Measurements from ENCODE around the gene QRICH2. TPM values are rescaled to one million over a fixed set of nuclear protein-coding genes. Genes with fewer than 3 reads are reported as not detected.
"Not testable (repeated sequence)": the region's sequence is repeated elsewhere in the genome, so short reads cannot be mapped to it uniquely, and the experiment has no call there.

Gene QRICH2
- total RNA-seq, 4 donors from 2014 or later = 2.3 to 3.1 (median 2.7) TPM

DNA sequence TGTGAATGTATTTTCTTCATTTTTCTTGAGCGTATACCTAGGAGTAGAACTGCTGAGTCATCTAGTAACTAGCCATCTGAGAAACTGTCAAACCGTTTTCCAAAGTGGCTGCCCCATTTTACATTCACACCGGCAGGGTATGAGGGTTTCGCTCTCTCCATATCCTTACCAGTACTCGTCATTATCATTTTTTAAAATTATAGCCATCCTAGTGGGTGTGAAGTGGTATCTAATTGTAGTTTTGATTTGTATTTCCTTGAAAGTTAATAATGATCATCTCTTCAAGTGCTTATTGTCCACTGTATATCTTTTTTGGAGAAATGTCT lies 73.8 kb downstream of the QRICH2 start:
- WGBS = 85% methylated on average over 5 of the region's 5 CpGs
- Histone ChIP-seq H3K9me3 (no peaks in the 10 kb centered on the region), H3K36me3 (no peaks in the 10 kb centered on the region), H3K4me1 (peaks cover 3% of the 10 kb centered on the region), H3K27ac (no peak overlapping the region), H3K4me3 (no peak overlapping the region), H3K27me3 (peaks cover 5% of the 10 kb centered on the region)
- no peak for DNase-seq (ENCODE audit: low spot score in 2 of 2)
- no peak for TF ChIP-seq POLR2AphosphoS5 (IDR thresholded peaks at IDR 0.05)
- no peak for TF ChIP-seq EP300 (IDR thresholded peaks at IDR 0.05)
- TF ChIP-seq, protein P1, sequence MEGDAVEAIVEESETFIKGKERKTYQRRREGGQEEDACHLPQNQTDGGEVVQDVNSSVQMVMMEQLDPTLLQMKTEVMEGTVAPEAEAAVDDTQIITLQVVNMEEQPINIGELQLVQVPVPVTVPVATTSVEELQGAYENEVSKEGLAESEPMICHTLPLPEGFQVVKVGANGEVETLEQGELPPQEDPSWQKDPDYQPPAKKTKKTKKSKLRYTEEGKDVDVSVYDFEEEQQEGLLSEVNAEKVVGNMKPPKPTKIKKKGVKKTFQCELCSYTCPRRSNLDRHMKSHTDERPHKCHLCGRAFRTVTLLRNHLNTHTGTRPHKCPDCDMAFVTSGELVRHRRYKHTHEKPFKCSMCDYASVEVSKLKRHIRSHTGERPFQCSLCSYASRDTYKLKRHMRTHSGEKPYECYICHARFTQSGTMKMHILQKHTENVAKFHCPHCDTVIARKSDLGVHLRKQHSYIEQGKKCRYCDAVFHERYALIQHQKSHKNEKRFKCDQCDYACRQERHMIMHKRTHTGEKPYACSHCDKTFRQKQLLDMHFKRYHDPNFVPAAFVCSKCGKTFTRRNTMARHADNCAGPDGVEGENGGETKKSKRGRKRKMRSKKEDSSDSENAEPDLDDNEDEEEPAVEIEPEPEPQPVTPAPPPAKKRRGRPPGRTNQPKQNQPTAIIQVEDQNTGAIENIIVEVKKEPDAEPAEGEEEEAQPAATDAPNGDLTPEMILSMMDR (IDR thresholded peaks at IDR 0.05) = no peak
- no peak for TF ChIP-seq POLR2A (IDR thresholded peaks at IDR 0.05)

DNA sequence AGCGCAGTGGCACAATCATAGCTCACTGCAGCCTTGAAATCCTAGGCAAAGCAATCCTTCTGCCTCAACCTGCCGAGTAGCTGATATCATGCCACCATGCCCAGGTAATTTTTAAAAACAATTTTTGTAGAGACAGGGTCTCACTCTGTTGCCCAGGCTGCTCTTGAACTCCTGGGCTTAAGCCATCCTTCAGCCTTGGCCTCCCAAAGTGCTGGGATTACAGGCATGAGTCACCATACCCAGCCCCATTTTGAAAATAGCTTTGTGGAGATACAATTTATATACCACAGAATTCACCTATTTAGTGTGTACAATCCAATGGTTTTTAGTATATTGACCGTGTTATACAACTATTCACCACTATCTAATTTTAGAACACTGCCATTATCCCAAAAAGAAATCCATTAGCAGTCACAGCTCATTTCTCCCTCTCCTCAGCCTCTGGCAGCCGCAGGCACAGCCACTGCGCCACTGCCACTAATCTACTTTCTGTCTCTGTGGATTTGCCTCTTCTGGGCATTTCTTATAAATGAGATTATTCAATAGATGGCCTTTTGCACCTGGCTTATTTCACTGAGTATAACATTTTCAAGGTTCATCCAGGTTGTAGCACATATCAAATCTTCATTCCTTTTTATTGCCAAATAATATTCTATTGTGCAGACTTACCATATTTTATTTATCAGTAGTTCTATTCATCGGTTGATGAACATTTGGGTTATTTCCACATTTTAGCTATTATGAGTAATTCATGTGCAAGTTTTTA lies 74.3 kb downstream of the QRICH2 start:
- 93% methylated on average over 6 of the region's 6 CpGs for WGBS
- no peak for DNase-seq (ENCODE audit: low spot score in 2 of 2)
- no peaks in the 10 kb centered on the region for H3K36me3 ChIP-seq
- peaks cover under 1% of the 10 kb centered on the region for H3K27me3 ChIP-seq
- no peak overlapping the region for H3K27ac ChIP-seq
- H3K9me3 ChIP-seq = no peaks in the 10 kb centered on the region
- H3K4me1 ChIP-seq = no peaks in the 10 kb centered on the region
- TF ChIP-seq POLR2AphosphoS5 (IDR thresholded peaks at IDR 0.05) (no peak), EP300 (IDR thresholded peaks at IDR 0.05) (no peak), POLR2A (IDR thresholded peaks at IDR 0.05) (no peak)
- TF ChIP-seq, protein P1 (IDR thresholded peaks at IDR 0.05) = no peak
- no peak overlapping the region for H3K4me3 ChIP-seq

DNA sequence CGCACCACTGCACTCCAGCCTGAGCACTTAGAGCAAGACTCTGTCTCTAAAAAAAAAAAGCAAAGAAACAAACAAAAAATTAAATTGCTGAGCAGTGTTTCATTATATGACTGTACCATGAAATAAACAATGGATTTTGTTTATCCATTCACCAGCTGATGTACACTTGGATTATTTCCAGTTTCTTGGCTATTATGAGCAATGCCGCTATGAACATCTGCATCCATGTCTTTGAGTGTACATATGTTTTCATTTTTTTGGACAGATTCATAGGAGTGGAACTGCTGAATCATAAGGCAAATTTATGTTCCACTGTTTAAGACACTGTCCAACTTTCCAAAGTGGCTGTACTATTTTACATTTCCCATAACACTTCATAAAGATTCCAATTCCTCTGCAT lies 75.7 kb downstream of the QRICH2 start:
- Histone ChIP-seq H3K9me3 (no peaks in the 10 kb centered on the region), H3K4me3 (no peak overlapping the region), H3K36me3 (no peaks in the 10 kb centered on the region), H3K27ac (no peak overlapping the region), H3K27me3 (no peaks in the 10 kb centered on the region), H3K4me1 (no peaks in the 10 kb centered on the region)
- WGBS = 61% methylated on average over 2 of the region's 2 CpGs
- TF ChIP-seq, protein P1 (IDR thresholded peaks at IDR 0.05) = no peak
- TF ChIP-seq POLR2A (IDR thresholded peaks at IDR 0.05) = no peak
- TF ChIP-seq EP300 (IDR thresholded peaks at IDR 0.05) = no peak
- no peak for TF ChIP-seq POLR2AphosphoS5 (IDR thresholded peaks at IDR 0.05)
- DNase-seq (ENCODE audit: low spot score in 2 of 2) = no peak

GRCh38 chr17:76226749-76227148 lies 81.3 kb downstream of the QRICH2 start:
- H3K4me1 ChIP-seq; H3K4me3 ChIP-seq; DNase-seq (ENCODE audit: low spot score in 2 of 2); H3K9me3 ChIP-seq; H3K36me3 ChIP-seq; H3K27me3 ChIP-seq; H3K27ac ChIP-seq: not testable (repeated sequence)
- 91% methylated on average over 15 of the region's 19 CpGs for WGBS

- H3K27ac ChIP-seq; H3K27me3 ChIP-seq; DNase-seq (ENCODE audit: low spot score in 2 of 2); H3K4me1 ChIP-seq; H3K9me3 ChIP-seq; H3K36me3 ChIP-seq; H3K4me3 ChIP-seq: not testable (repeated sequence)
- 73% methylated on average over 7 of the region's 7 CpGs for WGBS
These were observed 82.5 kb downstream of the QRICH2 start for GRCh38 chr17:76225373-76226086.

Other genes with a start within 250 kb of the QRICH2 start
- gene SRP68, start 235.8 kb downstream of the QRICH2 start, total RNA-seq = 10 to 100 TPM; 57.5 to 90.2 (median 64.2) TPM
- 1 to 10 TPM in 1 of 4 donors, not detected in 3; 1.2 TPM for gene GALR2, start 233.5 kb downstream of the QRICH2 start, total RNA-seq
- not detected for gene ZACN, start 229.1 kb downstream of the QRICH2 start, total RNA-seq
- gene EXOC7, start 204.5 kb downstream of the QRICH2 start, total RNA-seq = 100 to 1,000 TPM in 1 of 4 donors, 10 to 100 TPM in 3; 67.4 to 108 (median 78.6) TPM
- gene FOXJ1, start 167.0 kb downstream of the QRICH2 start, total RNA-seq = 1 to 10 TPM; 2.1 to 3.6 (median 2.9) TPM
- 1 to 10 TPM in 3 of 4 donors, under 1 TPM in 1; 0.85 to 3.4 (median 1.3) TPM for gene RNF157, start 67.8 kb downstream of the QRICH2 start, total RNA-seq
- gene UBALD2, start 42.9 kb downstream of the QRICH2 start, total RNA-seq = 10 to 100 TPM; 24.8 to 42.7 (median 35.6) TPM
- 10 to 100 TPM; 47.3 to 83.9 (median 63.8) TPM for gene PRPSAP1, start 45.6 kb upstream of the QRICH2 start, total RNA-seq
- 10 to 100 TPM; 10.5 to 17.9 (median 12.5) TPM for gene SPHK1, start 76.3 kb upstream of the QRICH2 start, total RNA-seq
- gene UBE2O, start 144.9 kb upstream of the QRICH2 start, total RNA-seq = 10 to 100 TPM; 31.3 to 42.0 (median 37.7) TPM
- not detected for gene AANAT, start 159.3 kb upstream of the QRICH2 start, total RNA-seq
- gene RHBDF2, start 193.1 kb upstream of the QRICH2 start, total RNA-seq = 10 to 100 TPM; 45.9 to 82.6 (median 52.6) TPM
- gene CYGB, start 229.4 kb upstream of the QRICH2 start, total RNA-seq = 10 to 100 TPM in 2 of 4 donors, 1 to 10 TPM in 2; 2.8 to 18.2 (median 10.4) TPM
- 1 to 10 TPM in 3 of 4 donors, not detected in 1; 1.3 to 2.8 (median 2.2) TPM for gene PRCD, start 231.8 kb upstream of the QRICH2 start, total RNA-seq